Subcutaneous abdominal adipose tissue (tissue), 5 donors: Measurements from ENCODE around the gene IKZF2.

ENCODE experiments used
- H3K27ac ChIP-seq: one replicate; pipeline ENCODE4 v1.7.0; 2013; ENCODE audit warnings: low read depth, mild to moderate bottlenecking, inconsistent platforms, low read length, moderate library complexity
- H3K27me3 ChIP-seq, 5 donors: one replicate each; pipeline ENCODE4 v1.7.0; 2013; ENCODE audit warnings: low read length in 5 of 5, inconsistent platforms in 1 of 5; ENCODE audit not compliant: control insufficient read depth in 5 of 5, insufficient read depth in 4 of 5
- H3K36me3 ChIP-seq, 5 donors: one replicate each; pipeline ENCODE4 v1.7.0; 2013; ENCODE audit warnings: low read length in 5 of 5; ENCODE audit not compliant: control insufficient read depth in 5 of 5, insufficient read depth in 5 of 5
- H3K4me1 ChIP-seq, 5 donors: one replicate each; pipeline ENCODE4 v1.7.0; 2013; ENCODE audit warnings: low read length in 5 of 5, mild to moderate bottlenecking in 3 of 5, moderate library complexity in 1 of 5; ENCODE audit not compliant: control insufficient read depth in 5 of 5, insufficient read depth in 5 of 5
- H3K4me3 ChIP-seq, 5 donors: one replicate each; pipeline ENCODE4 v1.7.0; 2013; ENCODE audit warnings: low read length in 5 of 5, low read depth in 1 of 5
- H3K9ac ChIP-seq, 5 donors: one replicate each; pipeline ENCODE4 v1.7.0; 2013; ENCODE audit warnings: low read length in 5 of 5, mild to moderate bottlenecking in 4 of 5, moderate library complexity in 3 of 5
- H3K9me3 ChIP-seq, 5 donors: one replicate each; pipeline ENCODE4 v1.7.0; 2013; ENCODE audit warnings: low read length in 5 of 5; ENCODE audit not compliant: control insufficient read depth in 5 of 5
- donor health status: healthy.
- donor health status: healthy.
- donor health status: healthy.
- donor health status: healthy.
- donor health status: healthy.

The IKZF2 gene

DNA sequence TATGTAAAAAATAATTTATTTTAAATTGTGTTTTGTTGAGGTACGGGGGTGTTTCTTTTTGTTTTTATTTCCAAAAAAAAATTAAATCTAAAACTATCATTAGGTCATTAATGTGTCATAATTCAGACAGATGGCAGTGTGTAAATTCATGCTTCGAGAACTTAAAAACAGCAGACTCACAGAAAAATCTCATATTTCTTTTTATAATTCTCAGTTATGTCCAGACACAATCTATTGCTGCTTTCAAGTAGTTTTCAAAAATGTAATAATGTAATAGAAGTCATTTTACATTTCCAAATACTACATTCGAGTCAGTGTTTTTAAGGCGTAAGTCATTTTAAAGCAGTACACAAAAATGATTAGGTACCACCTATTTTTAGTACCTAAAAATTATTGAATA lies 14.3 kb downstream of the IKZF2 start:
- H3K9me3 ChIP-seq: no peaks in the 10 kb centered on the region
- no peak overlapping the region for H3K9ac ChIP-seq
- H3K4me3 ChIP-seq: no peak overlapping the region
- no peaks in the 10 kb centered on the region for H3K4me1 ChIP-seq
- no peaks in the 10 kb centered on the region for H3K27me3 ChIP-seq
- H3K36me3 ChIP-seq: no peaks in the 10 kb centered on the region
- H3K27ac ChIP-seq: no peak overlapping the region

DNA sequence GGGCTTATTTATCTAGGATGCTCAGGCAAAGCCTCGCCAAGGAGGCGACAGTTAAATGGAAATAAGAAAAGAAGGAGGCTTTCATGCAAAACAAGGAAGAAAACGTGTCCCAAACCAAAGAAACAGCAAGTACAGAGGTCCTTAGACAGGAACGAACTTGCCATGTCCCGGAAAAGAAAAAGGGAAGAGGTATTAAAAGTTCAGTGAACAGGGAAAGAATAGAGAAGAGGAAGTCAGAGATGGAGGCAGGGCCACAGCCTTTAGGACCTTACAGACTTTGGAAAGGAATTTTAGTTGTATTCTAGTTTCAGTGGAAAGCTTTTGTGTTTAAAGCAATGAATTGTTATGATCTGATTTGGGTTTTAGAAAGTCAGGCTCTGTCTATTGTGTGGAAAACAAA lies 22.1 kb downstream of the IKZF2 start:
- Histone ChIP-seq H3K4me3 (no peak overlapping the region), H3K9me3 (no peaks in the 10 kb centered on the region), H3K9ac (no peak overlapping the region), H3K4me1 (peaks cover 0 to 12% (median 7%) of the 10 kb centered on the region in 5 donors), H3K27me3 (no peaks in the 10 kb centered on the region), H3K36me3 (no peaks in the 10 kb centered on the region), H3K27ac (no peak overlapping the region)

DNA sequence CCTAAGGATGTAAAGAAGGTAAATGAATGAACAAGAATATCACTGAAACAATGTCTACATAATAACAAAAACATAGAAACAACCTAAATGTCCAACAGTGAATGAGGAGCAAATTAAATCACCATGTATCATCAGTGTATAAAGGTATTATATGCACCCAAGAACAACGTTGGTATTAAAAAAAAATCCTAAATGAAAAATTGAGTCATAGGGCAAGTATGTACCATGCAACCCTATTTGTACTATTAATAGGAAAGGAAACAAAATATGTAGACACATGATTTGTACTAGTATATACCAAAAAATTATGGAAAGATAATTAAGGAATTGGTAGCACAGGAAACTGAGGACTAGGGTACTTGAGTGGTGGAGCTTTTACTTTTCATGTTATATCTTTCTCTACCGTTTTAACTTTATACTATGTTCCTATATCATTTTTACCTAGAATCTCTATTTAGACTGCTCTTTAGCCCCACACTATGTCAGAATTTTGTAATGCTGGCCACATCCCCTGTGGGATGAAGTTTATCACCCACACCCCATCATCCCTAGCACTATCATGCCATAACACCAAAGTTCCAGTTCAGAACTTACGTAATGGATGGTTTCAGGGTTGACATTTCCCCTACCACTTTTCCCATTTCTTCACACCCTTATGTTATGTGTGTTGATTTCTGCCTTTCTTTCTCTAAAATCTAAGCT lies 25.6 kb downstream of the IKZF2 start:
- Histone ChIP-seq H3K4me1 (peaks cover 0 to 12% (median 7%) of the 10 kb centered on the region in 5 donors), H3K4me3 (peak overlapping the region in 1 of 5 donors; percentile 19), H3K9ac (no peak overlapping the region), H3K27ac (no peak overlapping the region), H3K27me3 (no peaks in the 10 kb centered on the region), H3K9me3 (no peaks in the 10 kb centered on the region), H3K36me3 (no peaks in the 10 kb centered on the region)

GRCh38 chr2:213122725-213123124 lies 28.7 kb downstream of the IKZF2 start:
- no peaks in the 10 kb centered on the region for H3K9me3 ChIP-seq
- H3K27me3 ChIP-seq: no peaks in the 10 kb centered on the region
- peaks cover 0 to 12% (median 7%) of the 10 kb centered on the region in 5 donors for H3K4me1 ChIP-seq
- no peak overlapping the region for H3K27ac ChIP-seq
- no peak overlapping the region for H3K4me3 ChIP-seq
- H3K36me3 ChIP-seq: no peaks in the 10 kb centered on the region
- no peak overlapping the region for H3K9ac ChIP-seq

GRCh38 chr2:213121690-213122089 lies 29.7 kb downstream of the IKZF2 start:
- H3K4me1 ChIP-seq: peaks cover 0 to 12% (median 7%) of the 10 kb centered on the region in 5 donors
- H3K27me3 ChIP-seq: no peaks in the 10 kb centered on the region
- H3K9ac ChIP-seq: no peak overlapping the region
- no peak overlapping the region for H3K4me3 ChIP-seq
- H3K27ac ChIP-seq: no peak overlapping the region
- H3K9me3 ChIP-seq: no peaks in the 10 kb centered on the region
- no peaks in the 10 kb centered on the region for H3K36me3 ChIP-seq

DNA sequence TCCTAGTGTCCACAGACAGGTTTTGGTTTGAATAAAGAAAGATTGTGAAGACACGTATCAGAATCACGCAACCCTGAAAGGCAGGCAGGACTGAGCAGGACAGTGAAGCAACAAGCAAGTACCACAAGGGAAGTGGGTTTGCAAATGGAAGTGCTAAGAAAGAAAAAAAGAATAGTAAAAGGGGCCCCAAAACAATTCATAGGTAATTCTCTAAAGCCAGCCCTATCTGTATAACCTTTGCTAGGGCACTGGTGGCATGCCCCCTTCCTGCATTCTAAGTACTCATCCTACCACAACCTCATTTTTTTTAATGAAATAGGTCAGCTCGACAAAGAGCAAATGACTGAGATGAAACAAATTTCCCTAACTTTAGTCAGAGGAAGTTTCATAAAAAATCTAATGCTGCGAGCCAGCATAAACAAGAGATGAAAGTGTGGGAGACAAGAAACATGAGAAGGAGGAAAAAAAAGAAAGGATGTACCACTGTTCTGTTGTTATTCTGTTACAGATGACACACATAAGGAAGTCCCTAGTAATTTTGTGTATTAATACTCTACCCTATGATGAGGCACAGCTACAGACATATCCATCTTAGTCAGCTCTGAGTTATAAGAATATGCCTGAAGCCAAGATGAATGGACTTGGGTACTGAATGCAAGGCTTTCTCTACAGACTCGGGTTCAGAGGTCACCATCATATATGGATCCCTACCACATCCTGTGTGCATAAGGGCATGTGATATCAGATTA lies 32.2 kb downstream of the IKZF2 start:
- Histone ChIP-seq H3K4me3 (no peak overlapping the region), H3K9ac (no peak overlapping the region), H3K27me3 (no peaks in the 10 kb centered on the region), H3K4me1 (no peaks in the 10 kb centered on the region), H3K9me3 (no peaks in the 10 kb centered on the region), H3K27ac (no peak overlapping the region), H3K36me3 (no peaks in the 10 kb centered on the region)

- H3K27ac ChIP-seq: no peak overlapping the region
- H3K4me3 ChIP-seq: no peak overlapping the region
Measured at GRCh38 chr2:213108308-213108707, 43.1 kb downstream of the IKZF2 start.

DNA sequence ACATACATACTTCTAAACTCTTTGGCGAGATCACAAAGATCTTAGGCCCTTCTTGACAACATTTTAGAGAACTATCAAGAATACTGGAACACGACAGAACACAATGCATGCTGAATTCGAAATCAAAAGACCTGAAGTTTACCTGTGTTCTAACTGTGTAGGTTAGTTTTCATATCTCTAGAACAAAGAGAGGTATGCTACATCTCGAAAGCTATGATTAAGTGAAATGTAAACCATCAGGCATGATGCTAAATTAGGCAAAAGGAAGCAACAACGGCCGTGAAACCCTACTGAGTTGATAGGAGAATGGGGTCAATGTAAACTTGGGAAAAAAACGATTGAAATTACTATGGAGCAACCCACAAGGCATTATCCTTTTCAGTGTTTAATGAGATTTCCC lies 43.7 kb downstream of the IKZF2 start:
- no peaks in the 10 kb centered on the region for H3K36me3 ChIP-seq
- H3K4me3 ChIP-seq: no peak overlapping the region
- H3K4me1 ChIP-seq: no peaks in the 10 kb centered on the region
- H3K27ac ChIP-seq: no peak overlapping the region
- no peaks in the 10 kb centered on the region for H3K9me3 ChIP-seq
- H3K9ac ChIP-seq: no peak overlapping the region
- no peaks in the 10 kb centered on the region for H3K27me3 ChIP-seq

More at GRCh38 chr2:213108308-213108707, 43.1 kb downstream of the IKZF2 start:
- Histone ChIP-seq H3K9me3 (no peaks in the 10 kb centered on the region), H3K4me1 (no peaks in the 10 kb centered on the region), H3K27me3 (no peaks in the 10 kb centered on the region), H3K9ac (no peak overlapping the region), H3K36me3 (no peaks in the 10 kb centered on the region)

- Histone ChIP-seq H3K9me3 (no peaks in the 10 kb centered on the region), H3K9ac (no peak overlapping the region), H3K36me3 (no peaks in the 10 kb centered on the region), H3K27ac (no peak overlapping the region), H3K27me3 (no peaks in the 10 kb centered on the region), H3K4me1 (peaks cover 0 to 10% (median 3%) of the 10 kb centered on the region in 5 donors), H3K4me3 (no peak overlapping the region)
Measured at GRCh38 chr2:213105212-213105611, 46.2 kb downstream of the IKZF2 start.

DNA sequence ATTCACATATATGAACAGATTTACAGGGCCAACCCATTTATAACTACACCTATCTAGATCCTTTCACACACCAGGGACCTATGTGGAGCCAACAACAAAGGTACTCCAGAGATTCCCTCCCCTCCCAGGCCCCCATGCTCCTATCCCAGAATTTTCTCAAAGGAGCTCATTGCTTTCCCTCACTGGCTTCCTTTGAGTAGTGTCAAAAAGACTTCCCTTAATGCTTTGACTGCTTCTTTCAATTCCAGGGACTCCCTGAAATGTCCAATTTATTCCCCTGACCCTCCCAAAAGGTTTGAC lies 46.6 kb downstream of the IKZF2 start:
- Histone ChIP-seq H3K27me3 (no peaks in the 10 kb centered on the region), H3K27ac (no peak overlapping the region), H3K4me1 (peaks cover 0 to 10% (median 3%) of the 10 kb centered on the region in 5 donors), H3K4me3 (no peak overlapping the region), H3K9ac (no peak overlapping the region), H3K9me3 (no peaks in the 10 kb centered on the region), H3K36me3 (no peaks in the 10 kb centered on the region)
